ENCODE results near the gene XG. TPM values are rescaled to one million over a fixed set of nuclear protein-coding genes. Genes with fewer than 3 reads are reported as not detected.

The XG gene
- total RNA-seq, 2 experiments from 2014 or later: not detected

DNA sequence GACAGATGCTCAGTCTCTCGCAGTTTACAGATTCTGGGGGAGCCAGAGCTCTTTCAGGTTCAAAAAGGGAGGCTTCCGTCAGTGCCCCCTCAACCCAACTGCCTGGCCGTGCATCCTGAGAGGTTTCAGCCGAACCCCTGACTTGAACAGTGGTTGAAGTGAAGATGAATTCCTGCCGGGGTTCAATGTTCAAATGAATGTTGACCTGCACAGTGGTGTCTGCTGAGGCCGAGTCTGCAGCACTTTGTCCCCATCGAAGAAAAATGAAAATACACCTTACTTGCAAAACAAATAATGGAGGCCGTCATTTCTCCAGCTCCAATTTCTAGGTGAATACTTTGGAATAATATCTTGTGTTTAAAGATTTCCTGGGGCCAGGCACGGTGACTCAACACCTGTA, 110.6 kb downstream of the XG start:
- H3K27me3 Mint-ChIP-seq: no peaks in the 10 kb centered on the region
- ChIA-PET CTCF (no interaction called here), POLR2A (no interaction called here)
- H3K36me3 Mint-ChIP-seq (ENCODE audit: low read depth): no peaks in the 10 kb centered on the region
- H3K27ac Mint-ChIP-seq: no peak overlapping the region
- H3K9me3 Mint-ChIP-seq (ENCODE audit: low read depth): no peaks in the 10 kb centered on the region
- H3K4me3 Mint-ChIP-seq: no peak overlapping the region
- ATAC-seq: no peak
- H3K4me1 Mint-ChIP-seq: no peaks in the 10 kb centered on the region
- intact Hi-C loops (cut with DNase I, micrococcal nuclease): no loop called here
- no peak for DNase-seq

GRCh38 chrX:2863646-2864045, 111.8 kb downstream of the XG start:
- no peak overlapping the region for H3K27ac Mint-ChIP-seq
- DNase-seq (no peak), ATAC-seq (no peak)
- ChIA-PET CTCF (no interaction called here), POLR2A (no interaction called here)
- no peaks in the 10 kb centered on the region for H3K4me1 Mint-ChIP-seq
- no peak overlapping the region for H3K4me3 Mint-ChIP-seq
- H3K9me3 Mint-ChIP-seq (ENCODE audit: low read depth): no peaks in the 10 kb centered on the region
- intact Hi-C loops (cut with DNase I, micrococcal nuclease): no loop called here
- H3K27me3 Mint-ChIP-seq: no peaks in the 10 kb centered on the region
- no peaks in the 10 kb centered on the region for H3K36me3 Mint-ChIP-seq (ENCODE audit: low read depth)

Other genes starting within 250 kb of the XG start
- gene CD99, start 60.7 kb upstream of the XG start, total RNA-seq: 100 to 1,000 TPM; 169 to 216 TPM
- gene GYG2, start 76.9 kb downstream of the XG start, total RNA-seq: not detected
- gene ARSD, start 177.3 kb downstream of the XG start, total RNA-seq: 1 to 10 TPM in 1 of 2 experiments, under 1 TPM in 1; 0.95 to 1.6 TPM

Data from activated CD4-positive, alpha-beta T cell treated with anti-CD3 and anti-CD28 coated beads for 36 hours (primary cell).